GM21447 (cell line): ENCODE measurements around the gene ARHGEF17.

ENCODE experiments used
- ATAC-seq: cut with Tn5 transposase; IDR thresholded peaks from one replicate; pipeline ENCODE4 v1.9.1; 2021; ENCODE audit not compliant: unreplicated experiment

Gene ARHGEF17

DNA sequence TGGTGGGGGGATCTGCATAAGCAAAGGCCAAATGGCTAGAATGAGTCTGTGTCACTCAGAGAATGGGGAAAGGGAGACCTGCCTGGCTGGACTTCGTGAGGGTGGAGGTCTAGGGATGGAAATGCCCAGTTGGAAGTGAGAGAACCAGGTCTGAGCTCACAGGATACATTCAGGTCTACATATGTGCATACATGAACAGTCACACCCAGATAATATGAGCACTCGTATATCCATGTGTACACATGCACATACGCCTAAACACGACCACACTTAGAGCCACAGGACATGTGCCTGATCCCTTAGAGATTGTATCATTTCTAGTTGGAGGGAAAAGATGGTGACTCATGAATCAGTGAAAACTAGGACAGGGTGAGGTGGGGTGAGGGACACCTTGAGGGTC is 47.0 kb downstream of the ARHGEF17 start:
- ATAC-seq = no peak

DNA sequence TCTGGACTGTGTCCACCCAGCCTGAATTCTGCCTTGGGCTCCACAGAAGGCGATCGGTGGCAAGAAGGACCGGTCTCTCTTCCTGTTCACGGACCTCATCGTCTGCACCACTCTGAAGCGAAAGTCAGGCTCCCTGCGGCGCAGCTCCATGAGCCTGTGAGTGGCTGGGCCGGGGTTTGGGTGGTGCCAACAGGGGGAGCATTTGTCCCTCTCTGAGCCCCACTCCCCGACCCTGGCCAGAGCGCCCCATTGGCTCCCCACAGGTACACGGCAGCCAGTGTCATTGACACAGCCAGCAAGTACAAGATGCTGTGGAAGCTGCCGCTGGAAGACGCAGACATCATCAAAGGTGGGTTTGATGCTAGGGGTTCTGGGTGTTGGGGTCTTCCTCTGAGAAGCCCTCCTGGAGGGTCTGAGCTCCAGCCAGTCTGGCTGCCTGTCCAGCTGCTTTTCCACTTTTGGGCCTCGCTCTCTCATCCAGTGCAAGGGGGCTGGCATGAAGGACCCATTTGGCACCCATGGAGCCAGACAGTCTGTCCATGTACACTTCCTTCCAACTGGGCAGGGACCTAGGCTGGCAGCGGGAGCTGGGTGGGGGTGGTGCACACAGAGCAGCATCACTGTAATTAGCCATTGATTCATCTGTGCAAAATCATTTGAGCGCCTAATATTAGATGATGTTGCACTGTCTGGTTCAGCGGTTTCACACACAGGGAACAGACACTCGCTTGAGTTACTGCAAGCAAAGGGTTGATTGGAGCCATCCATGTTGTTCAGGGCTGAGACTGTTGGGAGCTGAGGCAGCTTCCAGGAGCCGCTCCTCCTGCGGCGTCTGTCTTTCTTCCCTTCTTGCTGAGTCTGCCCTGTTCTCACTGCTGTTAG is 49.1 kb downstream of the ARHGEF17 start:
- ATAC-seq = no peak

DNA sequence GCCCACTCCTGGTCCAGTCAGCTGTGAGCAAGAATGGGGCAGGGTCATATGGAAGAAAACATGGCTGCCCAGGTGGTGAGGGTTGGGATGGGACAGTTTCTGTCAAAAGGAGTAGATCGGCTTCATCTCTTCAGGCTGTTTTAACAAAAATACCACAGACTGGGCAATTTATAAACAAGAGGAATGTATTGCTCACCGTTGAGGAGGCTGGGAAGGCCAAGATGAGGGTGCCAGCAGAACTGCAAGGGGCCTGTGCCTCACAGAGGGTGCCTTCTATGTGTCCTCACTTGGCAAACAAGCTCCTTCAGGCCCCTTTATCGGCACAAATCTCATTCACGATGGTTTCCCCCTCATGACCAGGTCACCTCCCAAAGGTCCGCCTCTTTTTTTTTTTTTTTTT is 50.0 kb downstream of the ARHGEF17 start:
- no peak for ATAC-seq

- ATAC-seq = no peak
Measured at GRCh38 chr11:73359341-73359740, 51.3 kb downstream of the ARHGEF17 start.

GRCh38 chr11:73359930-73360742 is 52.1 kb downstream of the ARHGEF17 start:
- ATAC-seq = no peak

DNA sequence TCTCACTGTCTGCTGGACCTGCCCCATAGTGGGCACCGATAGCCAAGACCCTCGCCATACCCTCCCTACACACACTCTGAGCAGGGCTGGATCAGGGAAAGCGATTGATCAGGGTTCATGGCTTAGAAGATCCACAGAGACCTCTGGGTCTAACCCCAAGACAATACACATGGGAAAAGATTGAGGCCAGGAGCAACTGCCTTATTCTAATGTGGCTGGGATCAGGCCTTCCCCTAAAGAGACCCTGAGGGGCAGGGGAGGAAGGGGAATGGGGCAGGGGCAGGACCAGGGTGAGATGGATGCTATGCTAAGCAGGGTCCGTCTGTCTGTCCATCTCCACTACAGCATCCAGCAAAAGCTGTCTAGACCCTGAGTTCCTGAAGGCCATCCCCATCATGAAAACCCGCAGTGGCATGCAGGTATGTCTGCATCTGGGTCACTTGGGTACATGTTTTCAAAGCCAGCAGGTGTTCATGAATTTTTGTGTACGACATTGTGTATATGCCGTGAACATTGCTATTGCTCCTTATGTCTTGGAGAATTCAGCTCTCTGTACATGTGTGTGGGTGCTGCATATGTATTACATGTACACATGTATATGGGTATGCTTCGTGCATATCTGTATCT is 52.8 kb downstream of the ARHGEF17 start:
- no peak for ATAC-seq

- ATAC-seq = no peak
Measured at GRCh38 chr11:73361953-73362776, 54.1 kb downstream of the ARHGEF17 start.

GRCh38 chr11:73363147-73363546 is 55.1 kb downstream of the ARHGEF17 start:
- no peak for ATAC-seq

- no peak for ATAC-seq
Measured at GRCh38 chr11:73365352-73366264, 57.5 kb downstream of the ARHGEF17 start.

GRCh38 chr11:73366265-73366610 is 58.2 kb downstream of the ARHGEF17 start:
- no peak for ATAC-seq

DNA sequence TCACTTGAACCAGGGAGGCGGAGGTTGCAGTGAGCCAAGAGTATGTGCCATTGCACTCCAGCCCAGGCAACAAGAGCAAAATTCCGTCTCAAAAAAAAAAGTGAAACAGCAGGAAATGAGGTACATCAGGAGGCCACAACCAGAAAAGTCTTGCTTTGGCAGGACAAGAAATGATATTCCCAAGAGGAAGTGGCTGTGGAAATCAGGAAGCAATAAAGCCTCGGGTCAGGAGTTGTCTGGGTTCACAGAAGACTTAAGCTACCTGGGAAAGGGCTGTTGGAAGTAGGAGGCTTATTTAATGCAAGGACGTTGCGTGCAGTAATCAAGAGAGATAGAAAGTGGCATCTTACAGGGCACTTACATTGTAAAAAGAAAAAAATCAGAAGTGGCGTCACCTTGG is 58.9 kb downstream of the ARHGEF17 start:
- no peak for ATAC-seq

GRCh38 chr11:73367482-73368024 is 59.5 kb downstream of the ARHGEF17 start:
- ATAC-seq = no peak

DNA sequence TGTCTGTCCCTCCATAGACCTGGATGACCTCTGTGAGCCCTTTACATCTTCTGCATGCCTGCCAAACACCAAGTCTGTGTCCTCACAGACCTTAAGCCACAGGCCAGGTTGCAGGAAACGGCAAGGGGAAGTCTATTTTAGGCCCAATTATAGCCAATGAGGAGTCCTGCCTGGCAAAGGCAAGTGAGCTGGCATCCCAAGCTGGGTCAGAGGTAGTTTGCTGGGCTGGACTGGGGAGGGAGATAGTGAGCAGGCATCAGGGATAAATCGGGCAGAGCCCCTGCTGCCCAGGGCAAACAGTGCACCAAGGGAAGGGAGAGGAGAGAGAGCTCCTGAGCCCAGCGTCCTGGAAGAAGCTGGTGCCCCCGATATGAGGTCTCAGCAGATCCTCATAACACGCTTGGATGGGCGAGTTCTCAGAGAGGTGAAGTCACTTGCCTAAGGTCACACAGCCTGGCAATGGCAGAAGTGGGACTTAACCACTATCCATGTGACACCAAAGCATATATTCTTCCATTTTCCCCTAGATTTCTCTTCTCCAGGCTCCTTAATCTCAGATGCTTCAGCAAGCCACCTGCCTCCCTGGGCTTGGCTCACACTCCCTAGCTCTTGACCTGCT is 64.4 kb downstream of the ARHGEF17 start:
- ATAC-seq = no peak

- no peak for ATAC-seq
Measured at GRCh38 chr11:73374151-73374550, 66.1 kb downstream of the ARHGEF17 start.

DNA sequence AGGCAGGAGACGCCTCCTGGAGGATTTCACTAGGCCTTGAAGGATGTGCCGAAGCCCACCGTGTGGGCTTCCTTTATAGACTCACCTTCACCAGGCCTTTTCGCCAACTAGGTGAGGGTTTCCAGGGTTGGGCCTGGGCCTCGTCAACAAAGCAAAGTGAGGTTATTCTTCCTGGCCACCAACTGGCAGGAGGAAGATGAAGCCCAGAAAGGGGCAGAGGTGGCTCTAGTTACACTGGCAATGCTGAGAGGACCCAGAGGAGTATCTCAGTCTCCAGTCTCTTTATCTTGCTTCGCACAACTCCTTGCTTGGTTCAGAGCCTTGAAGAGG is 67.7 kb downstream of the ARHGEF17 start:
- ATAC-seq = no peak

GRCh38 chr11:73376160-73376802 is 68.2 kb downstream of the ARHGEF17 start, which contains the start of gene RELT:
TSS of gene RELT (plus strand) at chr11:73376399. CDS start at chr11:73389137, 12,738 bp downstream.
- ATAC-seq = peak; percentile 65

DNA sequence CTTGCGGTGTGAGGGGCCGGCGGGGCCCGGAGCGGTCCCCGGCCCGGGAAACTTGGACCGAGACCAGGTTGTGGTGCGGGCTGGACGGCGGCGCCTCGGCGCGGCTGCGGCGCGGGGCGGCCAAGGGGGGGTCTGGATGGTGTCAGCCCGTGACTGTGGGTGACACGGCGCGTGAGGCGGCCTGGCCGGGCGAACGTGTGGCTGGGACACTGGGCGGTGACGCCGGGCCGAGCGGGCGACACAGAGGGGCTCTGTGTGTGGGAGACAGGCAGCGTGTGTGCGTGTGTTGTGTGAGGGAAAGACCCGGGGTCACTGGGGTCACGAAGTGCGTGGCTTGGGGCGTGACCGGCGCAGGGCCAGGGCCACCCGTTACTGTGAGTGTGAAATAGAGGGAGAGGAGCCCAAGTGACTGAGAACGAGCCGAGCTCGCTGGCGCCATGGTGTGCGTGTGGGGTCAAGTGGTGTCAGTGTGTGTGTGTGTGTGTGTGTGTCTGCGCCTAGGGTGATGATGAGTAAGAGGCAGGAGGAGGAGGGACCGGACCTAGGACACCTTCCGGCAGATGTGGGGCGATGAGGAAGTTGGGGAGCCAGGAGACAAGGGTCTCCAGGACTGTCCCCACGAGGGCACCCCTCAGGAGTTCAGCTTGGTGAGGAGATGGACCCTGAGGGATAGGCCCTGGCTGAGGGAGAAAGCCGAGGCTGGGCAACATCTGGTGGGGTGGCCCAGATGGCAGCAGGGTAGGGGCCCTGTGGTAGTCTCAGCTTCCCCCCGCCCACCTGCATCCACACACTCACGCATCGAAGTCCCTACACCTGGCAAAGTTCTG is 68.9 kb downstream of the ARHGEF17 start:
- no peak for ATAC-seq
